K562 (cell line): ENCODE data around the gene KCNC4. TPM values are rescaled to one million over a fixed set of nuclear protein-coding genes. Genes with fewer than 3 reads are reported as not detected.

Experiments used
- ATAC-seq: fragments of 200-7000 bp; cut with Tn5 transposase; 3 replicates; pipeline ENCODE4 v1.9.1; 2020; ENCODE audit warnings: moderate library complexity
- BruUV-seq: library from RNA; stranded (reverse); fragments of 400-500 nt; replicated peaks from 2 replicates; lab custom pipeline; 2021; lab: Mats Ljungman, UMichigan
- CTCF ChIA-PET: fragments of 300-600 bp; formaldehyde crosslinking; extraction: SDS; loops from one replicate; lab custom pipeline; 2021; ENCODE audit warnings: low intra/inter-chr PET ratio; lab: Yijun Ruan, JAX
- POLR2A ChIA-PET: fragments of 300-600, 350-650 bp; sonication (Branson Sonifier 250); formaldehyde crosslinking; extraction: SDS; loops from one replicate; lab custom pipeline; 2021; ENCODE audit warnings: antibody characterized with exemption, inconsistent platforms; lab: Yijun Ruan, JAX
- DNase-seq, 4 experiments: peaks; one replicate each; pipeline versions ENCODE4 v3.0.0 to v3.0.0-alpha.2; 2011 to 2018; ENCODE audit warnings: low spot score in 3 of 4, mixed read lengths in 3 of 4; ENCODE audit errors: extremely low read depth in 1 of 4
- FAIRE-seq: peaks from 2 replicates; lab custom pipeline; 2011; peaks lifted over from hg19 to GRCh38; lab: Jason Lieb, UNC
- H2AFZ ChIP-seq: 2 replicates; pipeline ENCODE4 v1.6.0; 2011; ENCODE audit warnings: low read depth, low read length, control low read depth, inconsistent platforms
- H3K27ac ChIP-seq: fragments of 200-600 bp; 3 replicates; pipeline ENCODE4 v1.8.0; 2011; ENCODE audit warnings: low read depth, mild to moderate bottlenecking, control low read depth, inconsistent platforms, low read length, moderate library complexity, mixed read lengths; ENCODE audit errors: extremely low read depth
- H3K27me3 ChIP-seq, 2 experiments: fragments of 300-600 bp in 1 of 2; 2 replicates in 1 of 2; 3 replicates in 1 of 2; pipeline versions ENCODE4 v1.6.0 to v1.8.0; 2011; ENCODE audit warnings: inconsistent platforms in 2 of 2, low read length in 2 of 2, mild to moderate bottlenecking in 1 of 2, mixed read lengths in 1 of 2, moderate library complexity in 1 of 2; ENCODE audit not compliant: control insufficient read depth in 2 of 2, insufficient read depth in 2 of 2
- H3K36me3 ChIP-seq: fragments of 300-600 bp; 3 replicates; pipeline ENCODE4 v1.8.0; 2011; ENCODE audit warnings: mild to moderate bottlenecking, low read length, inconsistent platforms; ENCODE audit not compliant: control insufficient read depth, insufficient read depth
- H3K4me1 ChIP-seq, 2 experiments: fragments of 200-600 bp in 1 of 2; replicated peaks in 1 of 2; 2 replicates in 1 of 2; 3 replicates in 1 of 2; pipeline versions ENCODE4 v1.5.1 to v1.8.0; 2011; ENCODE audit warnings: inconsistent platforms in 2 of 2, low read length in 2 of 2, mild to moderate bottlenecking in 1 of 2, mixed read lengths in 1 of 2, moderate library complexity in 1 of 2; ENCODE audit not compliant: control insufficient read depth in 2 of 2, insufficient read depth in 2 of 2
- H3K4me2 ChIP-seq: 2 replicates; pipeline ENCODE4 v1.6.1; 2011; ENCODE audit warnings: low read length, control low read depth, inconsistent platforms, mixed read lengths; ENCODE audit not compliant: insufficient read depth
- H3K4me3 ChIP-seq: fragments of 200-600 bp; sonication (generic), shearing (Covaris generic); 2 replicates; pipeline ENCODE4 v1.5.1; 2016; ENCODE audit warnings: control low read depth, inconsistent platforms
- H3K79me2 ChIP-seq: fragments of 200-600 bp; 3 replicates; pipeline ENCODE4 v1.8.0; 2011; ENCODE audit warnings: low read length, inconsistent platforms; ENCODE audit not compliant: control insufficient read depth, insufficient read depth
- H3K9ac ChIP-seq, 2 experiments: 2 replicates each; pipeline versions ENCODE4 v1.6.0 to v1.6.1; 2011; ENCODE audit warnings: low read depth in 2 of 2, low read length in 2 of 2, control low read depth in 1 of 2, inconsistent platforms in 1 of 2, mild to moderate bottlenecking in 1 of 2, mixed read lengths in 1 of 2; ENCODE audit not compliant: insufficient read depth in 1 of 2
- H3K9me1 ChIP-seq: one replicate; pipeline ENCODE4 v1.6.0; 2011; ENCODE audit warnings: inconsistent platforms, mild to moderate bottlenecking, low read length, moderate library complexity; ENCODE audit not compliant: control insufficient read depth, insufficient read depth
- H3K9me3 ChIP-seq: replicated peaks from 2 replicates; pipeline ENCODE4 v1.5.1; 2011; ENCODE audit warnings: low read depth, low read length, inconsistent platforms; ENCODE audit not compliant: control insufficient read depth, insufficient read depth
- H4K20me1 ChIP-seq: replicated peaks from 2 replicates; pipeline ENCODE4 v1.6.1; 2011; ENCODE audit warnings: low read length, inconsistent platforms, mixed read lengths; ENCODE audit not compliant: control insufficient read depth, insufficient read depth
- COPS2 ChIP-seq: fragments of 450-650 bp; conservative IDR thresholded peaks from 2 replicates; pipeline ENCODE4 v1.6.1; 2016; ENCODE audit warnings: mild to moderate bottlenecking, moderate library complexity
- CTCF ChIP-seq, 3 experiments: IDR thresholded peaks in 2 of 3; conservative IDR thresholded peaks in 1 of 3; 2 replicates each; pipeline ENCODE4 v1.5.1; 2011 to 2012; ENCODE audit warnings: low read length in 3 of 3, mild to moderate bottlenecking in 3 of 3, control low read depth in 2 of 3, improper control_type of control experiment in 1 of 3, inconsistent platforms in 1 of 3, low read depth in 1 of 3, mixed read lengths in 1 of 3, moderate library complexity in 1 of 3; ENCODE audit not compliant: insufficient read depth in 2 of 3
- E2F4 ChIP-seq: sonication (generic); formaldehyde crosslinking; IDR thresholded peaks from 2 replicates; pipeline ENCODE4 v1.8.0; 2022; ENCODE audit warnings: mild to moderate bottlenecking, low read depth, missing genetic modification reagents
- EWSR1 ChIP-seq: fragments of 450-650 bp; IDR thresholded peaks from 2 replicates; pipeline ENCODE4 v1.6.1; 2018; ENCODE audit warnings: borderline replicate concordance, mild to moderate bottlenecking, low read depth, moderate library complexity; ENCODE audit not compliant: partially characterized antibody
- FOXJ3 ChIP-seq: sonication (generic); formaldehyde crosslinking; IDR thresholded peaks from 2 replicates; pipeline ENCODE4 v1.4.0; 2020; ENCODE audit warnings: mild to moderate bottlenecking, missing genetic modification reagents
- GATAD2B ChIP-seq: fragments of 450-650 bp; IDR thresholded peaks from 2 replicates; pipeline ENCODE4 v1.6.1; 2017; ENCODE audit warnings: mild to moderate bottlenecking, borderline replicate concordance
- GTF2A2 ChIP-seq: IDR thresholded peaks from 2 replicates; pipeline ENCODE4 v1.6.1; 2016; ENCODE audit warnings: mild to moderate bottlenecking, missing genetic modification characterization, missing compliant biosample characterization
- HDAC3 ChIP-seq: fragments of 450-650 bp; IDR thresholded peaks from 2 replicates; pipeline ENCODE4 v1.6.1; 2018; ENCODE audit warnings: borderline replicate concordance, mild to moderate bottlenecking, moderate library complexity; ENCODE audit not compliant: partially characterized antibody
- KAT2B ChIP-seq: IDR thresholded peaks from one replicate; pipeline ENCODE4 v1.6.1; 2012; ENCODE audit warnings: low read depth, mild to moderate bottlenecking, control low read depth, inconsistent platforms, low read length, moderate library complexity
- PHF8 ChIP-seq: fragments of 200-600 bp; sonication (generic); IDR thresholded peaks from 2 replicates; pipeline ENCODE4 v1.6.1; 2012; ENCODE audit warnings: mixed run types, mild to moderate bottlenecking, inconsistent platforms, low read length, moderate library complexity, borderline replicate concordance
- PPARD ChIP-seq: fragments of 250-450 bp; sonication (Bioruptor Pico); IDR thresholded peaks from 2 replicates; pipeline ENCODE4 v1.8.0; 2022; ENCODE audit warnings: inconsistent platforms, mild to moderate bottlenecking, moderate library complexity
- PRDM10 ChIP-seq: fragments of 450-650 bp; IDR thresholded peaks from 2 replicates; pipeline ENCODE4 v1.6.1; 2018; ENCODE audit not compliant: partially characterized antibody
- SMARCA4 ChIP-seq: fragments of 450-650 bp; IDR thresholded peaks from 2 replicates; pipeline ENCODE4 v1.6.1; 2016
- STAG1 ChIP-seq: sonication (generic); formaldehyde crosslinking; IDR thresholded peaks from 2 replicates; pipeline ENCODE4 v1.5.0; 2020; ENCODE audit warnings: missing genetic modification reagents, borderline replicate concordance
- ZNF511 ChIP-seq: sonication (generic); formaldehyde crosslinking; IDR thresholded peaks from 2 replicates; pipeline ENCODE4 v1.8.0; 2022; ENCODE audit warnings: mild to moderate bottlenecking, missing genetic modification reagents
- ZNF561 ChIP-seq: fragments of 450-650 bp; formaldehyde crosslinking; conservative IDR thresholded peaks from 2 replicates; pipeline ENCODE4 v1.4.0; 2020; ENCODE audit warnings: mild to moderate bottlenecking, moderate library complexity
- ZSCAN29 ChIP-seq: fragments of 450-650 bp; IDR thresholded peaks from 2 replicates; pipeline ENCODE4 v1.6.1; 2017
- WGBS: fragments of 100-300 bp; shearing (Covaris generic); methylation state at CpG from one replicate; pipeline ENCODE4 v1.1.6; 2016; ENCODE audit warnings: low coverage, mixed read lengths; ENCODE audit not compliant: insufficient coverage; ENCODE audit errors: missing lambda C conversion rate; 5-methylcytosine and 5-hydroxymethylcytosine counted together
- in situ Hi-C: fragments of 300-500 bp; cut with MboI; formaldehyde crosslinking; loops from 4 replicates; pipeline ENCODE4 v1.15.0; 2018; ENCODE audit warnings: inconsistent platforms, mixed read lengths
- intact Hi-C: fragments of 100-400 bp; cut with micrococcal nuclease; formaldehyde crosslinking; loops from 2 replicates; pipeline ENCODE4 v1.14.2; 2022
- polyA plus RNA-seq, 8 experiments: library from polyadenylated mRNA; depleted of rRNA in 4 of 8; stranded (reverse) in 5 of 8; unstranded in 3 of 8; fragments of >200 nt; fragmentation: Nextera tagmentation in 2 of 8; fragmentation: Illumina TruSeq in 1 of 8; extraction: Ambion mirVana in 2 of 8; extraction: Trizol in 1 of 8; gene quantifications; 2 replicates each; pipeline versions ENCODE4 v1.2.1 to v1.2.3, GENCODE V29; 2011 to 2014; ENCODE audit warnings: inconsistent platforms in 1 of 8, missing spikeins in 1 of 8
- total RNA-seq, 7 experiments: library from RNA; depleted of rRNA in 6 of 7; stranded (reverse); fragments of >200 nt in 6 of 7; fragmentation: Illumina TruSeq in 2 of 7; extraction: Trizol in 2 of 7; gene quantifications; 2 replicates each; pipeline versions ENCODE4 v1.2.1 to v1.2.3, GENCODE V29; 2011 to 2021; ENCODE audit warnings: low replicate concordance in 1 of 7

KCNC4 gene
- total and polyA plus RNA-seq, 9 of the 15 experiments (the other 6 are each of a cell fraction or from before 2014, with no cell fraction given) = 0.07 to 1.8 (median 0.73) TPM

GRCh38 chr1:110242731-110243130 lies 32.6 kb downstream of the KCNC4 start:
- CTCF ChIA-PET = no interaction called here
- TF ChIP-seq SMARCA4 (no peak), PPARD (CRISPR knock-in tag) (no peak), ZNF561 (CRISPR knock-in tag) (no peak), PHF8 (no peak), GTF2A2 (tag) (no peak), PRDM10 (no peak), E2F4 (CRISPR knock-in tag) (no peak), FOXJ3 (CRISPR knock-in tag) (no peak), COPS2 (no peak), ZNF511 (CRISPR knock-in tag) (no peak), GATAD2B (no peak), HDAC3 (no peak), EWSR1 (no peak), KAT2B (no peak), CTCF (IDR thresholded peaks at IDR 0.05 in 2 of 3, conservative IDR thresholded peaks at IDR 0.05 in 1 of 3; ENCODE audit: insufficient read depth in 2 of 3, low read depth in 1 of 3, low read length in 3 of 3) (no peak), STAG1 (no peak), ZSCAN29 (no peak)

More at GRCh38 chr1:110242731-110243130, 32.6 kb downstream of the KCNC4 start:
- BruUV-seq = no TSS peak
- ATAC-seq (no peak), DNase-seq (no peak), FAIRE-seq (no peak)
- no peaks in the 10 kb centered on the region for H3K36me3 ChIP-seq
- no peaks in the 10 kb centered on the region for H3K79me2 ChIP-seq
- H3K27ac ChIP-seq = no peak overlapping the region
- H3K27me3 ChIP-seq = peaks cover 30 to 76% of the 10 kb centered on the region in 2 experiments
- in situ Hi-C loops = no loop called here
- 0 out of 2 replicates have a peak, but pooled peaks cover 3% of the 10 kb centered on the region for H4K20me1 ChIP-seq
- H3K4me3 ChIP-seq = no peak overlapping the region
- H3K9me3 ChIP-seq = no peaks in the 10 kb centered on the region
- no peak overlapping the region for H2AFZ ChIP-seq
- H3K9me1 ChIP-seq = no peaks in the 10 kb centered on the region
- no peaks in the 10 kb centered on the region; a peak in 3 of 5 replicates for H3K4me1 ChIP-seq
- 3% methylated on average over 4 of the region's 4 CpGs for WGBS
- H3K9ac ChIP-seq = no peak overlapping the region
- POLR2A ChIA-PET = interaction anchor here (0.6 kb wide), 1 partner anchor 35 kb away, joined by 3 read pairs; no protein-coding TSS in a partner anchor
- H3K4me2 ChIP-seq = no peak overlapping the region
- intact Hi-C loops = no loop called here
